NCI-H2081 treated with DMSO at 0.1 percent for 48 hours (cell line): ENCODE data around the gene ICAM2.

Experiments
- DNase-seq: peaks from one replicate; lab custom pipeline; 2025; lab: John Stamatoyannopoulos, UW

Gene ICAM2

GRCh38 chr17:63974594-63975192 is 45.7 kb downstream of the ICAM2 start:
- no peak for DNase-seq

GRCh38 chr17:63973930-63974593 is 46.4 kb downstream of the ICAM2 start:
- DNase-seq = no peak

GRCh38 chr17:63973247-63973646 is 47.2 kb downstream of the ICAM2 start:
- no peak for DNase-seq

- no peak for DNase-seq
These were observed 47.6 kb downstream of the ICAM2 start, which contains the start of gene SCN4A for GRCh38 chr17:63972796-63973195. SCN4A (minus strand) TSS chr17:63972918; CDS start chr17:63972841, 77 bp downstream.

GRCh38 chr17:63969278-63969677 is 51.2 kb downstream of the ICAM2 start:
- no peak for DNase-seq

GRCh38 chr17:63967953-63968352 is 52.5 kb downstream of the ICAM2 start:
- no peak for DNase-seq

GRCh38 chr17:63966646-63967264 is 53.7 kb downstream of the ICAM2 start:
- DNase-seq = no peak

GRCh38 chr17:63963123-63963522 is 57.3 kb downstream of the ICAM2 start:
- no peak for DNase-seq

- DNase-seq = no peak
These were observed 58.1 kb downstream of the ICAM2 start for GRCh38 chr17:63962298-63962744.

- DNase-seq = no peak
These were observed 58.8 kb downstream of the ICAM2 start for GRCh38 chr17:63961355-63962212.

- DNase-seq = no peak
These were observed 60.0 kb downstream of the ICAM2 start for GRCh38 chr17:63960430-63960829.

- no peak for DNase-seq
These were observed 60.4 kb downstream of the ICAM2 start for GRCh38 chr17:63960006-63960405.

GRCh38 chr17:63956296-63956920 is 64.0 kb downstream of the ICAM2 start:
- DNase-seq = no peak

GRCh38 chr17:63955791-63956190 is 64.6 kb downstream of the ICAM2 start:
- no peak for DNase-seq

- no peak for DNase-seq
These were observed 65.2 kb downstream of the ICAM2 start for GRCh38 chr17:63955232-63955631.

- no peak for DNase-seq
These were observed 65.9 kb downstream of the ICAM2 start for GRCh38 chr17:63954402-63955063.
